ENCODE data around the gene DCAF4.

DNA sequence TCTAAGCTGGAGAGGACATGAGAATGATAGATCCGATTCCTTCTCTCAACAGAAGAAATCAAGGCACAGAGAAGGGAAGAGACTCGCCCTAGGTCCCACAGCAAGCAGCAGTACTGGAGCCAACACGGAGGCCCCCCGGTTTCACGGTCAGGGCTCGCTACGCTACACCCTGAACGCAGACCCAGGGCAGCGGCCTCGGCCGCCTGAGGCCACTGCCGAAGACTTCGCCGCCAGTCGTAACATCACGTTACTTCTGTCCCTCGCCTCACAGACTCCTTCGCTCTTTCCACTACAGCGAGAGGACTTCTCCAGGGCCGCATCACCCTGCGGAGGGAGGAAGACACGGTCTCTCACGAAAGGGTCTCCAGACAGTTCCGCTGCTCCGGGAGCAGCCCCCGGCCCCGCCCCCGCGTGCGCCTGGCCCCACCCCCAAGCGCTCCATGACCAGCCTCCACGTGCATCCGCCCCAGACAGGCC, 411 bp upstream of the DCAF4 start:
- TF ChIP-seq, protein P1, sequence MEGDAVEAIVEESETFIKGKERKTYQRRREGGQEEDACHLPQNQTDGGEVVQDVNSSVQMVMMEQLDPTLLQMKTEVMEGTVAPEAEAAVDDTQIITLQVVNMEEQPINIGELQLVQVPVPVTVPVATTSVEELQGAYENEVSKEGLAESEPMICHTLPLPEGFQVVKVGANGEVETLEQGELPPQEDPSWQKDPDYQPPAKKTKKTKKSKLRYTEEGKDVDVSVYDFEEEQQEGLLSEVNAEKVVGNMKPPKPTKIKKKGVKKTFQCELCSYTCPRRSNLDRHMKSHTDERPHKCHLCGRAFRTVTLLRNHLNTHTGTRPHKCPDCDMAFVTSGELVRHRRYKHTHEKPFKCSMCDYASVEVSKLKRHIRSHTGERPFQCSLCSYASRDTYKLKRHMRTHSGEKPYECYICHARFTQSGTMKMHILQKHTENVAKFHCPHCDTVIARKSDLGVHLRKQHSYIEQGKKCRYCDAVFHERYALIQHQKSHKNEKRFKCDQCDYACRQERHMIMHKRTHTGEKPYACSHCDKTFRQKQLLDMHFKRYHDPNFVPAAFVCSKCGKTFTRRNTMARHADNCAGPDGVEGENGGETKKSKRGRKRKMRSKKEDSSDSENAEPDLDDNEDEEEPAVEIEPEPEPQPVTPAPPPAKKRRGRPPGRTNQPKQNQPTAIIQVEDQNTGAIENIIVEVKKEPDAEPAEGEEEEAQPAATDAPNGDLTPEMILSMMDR (IDR thresholded peaks at IDR 0.05), result no peak
- TF ChIP-seq POLR2A (IDR thresholded peaks at IDR 0.05), result no peak
